Stomach smooth muscle (tissue), 2 donors: ENCODE results near the gene SSR3.

ENCODE experiments used
- H3K27ac ChIP-seq: one replicate; pipeline ENCODE4 v1.7.0; 2013; ENCODE audit warnings: mild to moderate bottlenecking, low read length, inconsistent platforms
- H3K27me3 ChIP-seq, 2 donors: one replicate each; pipeline ENCODE4 v1.7.0; 2013; ENCODE audit warnings: low read length in 2 of 2; ENCODE audit not compliant: insufficient read depth in 2 of 2, control insufficient read depth in 1 of 2
- H3K36me3 ChIP-seq, 2 donors: one replicate each; pipeline ENCODE4 v1.7.0; 2013; ENCODE audit warnings: low read length in 2 of 2; ENCODE audit not compliant: control insufficient read depth in 2 of 2, insufficient read depth in 2 of 2
- H3K4me1 ChIP-seq: one replicate; pipeline ENCODE4 v1.7.0; 2013; ENCODE audit warnings: low read length; ENCODE audit not compliant: control insufficient read depth, insufficient read depth
- H3K4me3 ChIP-seq, 2 donors: one replicate each; pipeline ENCODE4 v1.7.0; 2013; ENCODE audit warnings: low read length in 2 of 2
- H3K9ac ChIP-seq, 2 donors: one replicate each; pipeline ENCODE4 v1.7.0; 2013; ENCODE audit warnings: low read length in 2 of 2, mild to moderate bottlenecking in 1 of 2
- H3K9me3 ChIP-seq, 2 donors: one replicate each; pipeline ENCODE4 v1.7.0; 2013; ENCODE audit warnings: low read length in 2 of 2; ENCODE audit not compliant: control insufficient read depth in 2 of 2
- donor health status: healthy.
- donor health status: Pancreatic carcinoma.

The SSR3 gene

GRCh38 chr3:156535798-156536197 lies 19.1 kb downstream of the SSR3 start:
- H3K4me1 ChIP-seq: peaks cover 18% of the 10 kb centered on the region
- H3K9ac ChIP-seq: peak overlapping the region in 1 of 2 donors; percentile 49
- H3K9me3 ChIP-seq: no peaks in the 10 kb centered on the region
- no peak overlapping the region for H3K4me3 ChIP-seq
- no peaks in the 10 kb centered on the region for H3K27me3 ChIP-seq
- peak overlapping the region; percentile 80 for H3K27ac ChIP-seq
- peaks cover 2 to 3% of the 10 kb centered on the region in 2 donors for H3K36me3 ChIP-seq

- peak overlapping the region in 1 of 2 donors; percentile 22 for H3K4me3 ChIP-seq
- H3K4me1 ChIP-seq: peaks cover 18% of the 10 kb centered on the region
- H3K27me3 ChIP-seq: no peaks in the 10 kb centered on the region
- H3K9ac ChIP-seq: peak overlapping the region; percentile 21 to 49
- peaks cover 2 to 3% of the 10 kb centered on the region in 2 donors for H3K36me3 ChIP-seq
- peak overlapping the region; percentile 80 for H3K27ac ChIP-seq
- H3K9me3 ChIP-seq: no peaks in the 10 kb centered on the region
Observed at GRCh38 chr3:156535162-156535627, 19.7 kb downstream of the SSR3 start.

- H3K9ac ChIP-seq: no peak overlapping the region
- peak overlapping the region; percentile 49 for H3K27ac ChIP-seq
- no peaks in the 10 kb centered on the region for H3K9me3 ChIP-seq
- no peaks in the 10 kb centered on the region for H3K36me3 ChIP-seq
- no peaks in the 10 kb centered on the region for H3K27me3 ChIP-seq
- no peak overlapping the region for H3K4me3 ChIP-seq
- peaks cover 18% of the 10 kb centered on the region for H3K4me1 ChIP-seq
Observed at GRCh38 chr3:156533205-156533604, 21.7 kb downstream of the SSR3 start.

GRCh38 chr3:156532730-156533129 lies 22.2 kb downstream of the SSR3 start:
- no peak overlapping the region for H3K4me3 ChIP-seq
- H3K27me3 ChIP-seq: no peaks in the 10 kb centered on the region
- H3K9ac ChIP-seq: no peak overlapping the region
- H3K36me3 ChIP-seq: no peaks in the 10 kb centered on the region
- peaks cover 18% of the 10 kb centered on the region for H3K4me1 ChIP-seq
- H3K9me3 ChIP-seq: no peaks in the 10 kb centered on the region
- H3K27ac ChIP-seq: peak overlapping the region; percentile 49

- no peaks in the 10 kb centered on the region for H3K36me3 ChIP-seq
- H3K27me3 ChIP-seq: no peaks in the 10 kb centered on the region
- no peak overlapping the region for H3K4me3 ChIP-seq
- H3K4me1 ChIP-seq: peaks cover 18% of the 10 kb centered on the region
- H3K9ac ChIP-seq: no peak overlapping the region
- no peak overlapping the region for H3K27ac ChIP-seq
- H3K9me3 ChIP-seq: no peaks in the 10 kb centered on the region
Observed at GRCh38 chr3:156530980-156531379, 23.9 kb downstream of the SSR3 start.

- Histone ChIP-seq H3K27ac (no peak overlapping the region), H3K9me3 (no peaks in the 10 kb centered on the region), H3K4me3 (no peak overlapping the region), H3K9ac (no peak overlapping the region), H3K4me1 (no peaks in the 10 kb centered on the region), H3K36me3 (no peaks in the 10 kb centered on the region), H3K27me3 (no peaks in the 10 kb centered on the region)
Observed at GRCh38 chr3:156527060-156527459, 27.9 kb downstream of the SSR3 start.

DNA sequence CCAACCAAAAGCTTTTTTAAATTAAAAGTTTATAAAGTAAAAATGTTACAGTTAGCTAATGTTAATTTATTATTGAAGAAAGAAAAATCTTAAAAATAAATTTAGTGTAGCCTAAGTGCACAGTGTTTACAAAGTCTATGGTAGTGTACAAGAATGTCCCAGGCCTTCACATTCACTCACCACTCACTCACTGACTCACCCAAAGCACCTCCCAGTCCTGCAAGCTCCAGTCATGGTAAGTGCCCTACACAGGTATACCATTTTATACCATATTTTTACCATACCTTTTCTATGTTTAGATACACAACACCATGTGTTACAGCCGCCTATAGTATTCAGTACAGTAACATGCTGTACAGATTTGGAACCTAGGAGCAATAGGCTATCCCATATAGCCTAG lies 29.1 kb downstream of the SSR3 start:
- H3K9me3 ChIP-seq: no peaks in the 10 kb centered on the region
- no peaks in the 10 kb centered on the region for H3K27me3 ChIP-seq
- no peak overlapping the region for H3K4me3 ChIP-seq
- no peak overlapping the region for H3K27ac ChIP-seq
- no peaks in the 10 kb centered on the region for H3K4me1 ChIP-seq
- H3K9ac ChIP-seq: no peak overlapping the region
- no peaks in the 10 kb centered on the region for H3K36me3 ChIP-seq

GRCh38 chr3:156522673-156523072 lies 32.2 kb downstream of the SSR3 start:
- Histone ChIP-seq H3K4me1 (no peaks in the 10 kb centered on the region), H3K27ac (no peak overlapping the region), H3K36me3 (no peaks in the 10 kb centered on the region), H3K4me3 (no peak overlapping the region), H3K27me3 (no peaks in the 10 kb centered on the region), H3K9me3 (no peaks in the 10 kb centered on the region), H3K9ac (no peak overlapping the region)

DNA sequence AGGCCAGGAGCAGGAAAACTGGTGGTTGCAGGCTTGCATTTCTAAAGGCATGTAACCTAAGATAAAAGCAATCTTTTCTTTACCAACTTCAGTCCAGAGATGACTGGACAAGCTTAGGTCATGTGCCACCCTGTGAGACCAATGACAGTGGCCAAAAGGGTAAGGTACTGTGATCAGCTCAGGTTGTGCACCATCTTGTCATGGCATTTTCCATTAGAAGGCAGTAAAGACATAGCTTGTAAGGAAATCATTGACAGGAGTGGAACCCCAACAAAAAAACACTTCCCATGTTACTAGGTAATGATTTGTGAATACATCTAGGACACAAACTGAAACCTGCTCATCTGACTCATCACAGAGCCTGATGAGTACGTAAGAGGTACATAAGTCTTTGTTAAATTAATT lies 35.2 kb downstream of the SSR3 start:
- Histone ChIP-seq H3K4me1 (no peaks in the 10 kb centered on the region), H3K27ac (no peak overlapping the region), H3K9ac (no peak overlapping the region), H3K9me3 (no peaks in the 10 kb centered on the region), H3K4me3 (no peak overlapping the region), H3K27me3 (no peaks in the 10 kb centered on the region), H3K36me3 (no peaks in the 10 kb centered on the region)

GRCh38 chr3:156518726-156519125 lies 36.2 kb downstream of the SSR3 start:
- Histone ChIP-seq H3K9me3 (no peaks in the 10 kb centered on the region), H3K4me1 (no peaks in the 10 kb centered on the region), H3K4me3 (no peak overlapping the region), H3K27me3 (no peaks in the 10 kb centered on the region), H3K36me3 (no peaks in the 10 kb centered on the region), H3K27ac (no peak overlapping the region), H3K9ac (no peak overlapping the region)

DNA sequence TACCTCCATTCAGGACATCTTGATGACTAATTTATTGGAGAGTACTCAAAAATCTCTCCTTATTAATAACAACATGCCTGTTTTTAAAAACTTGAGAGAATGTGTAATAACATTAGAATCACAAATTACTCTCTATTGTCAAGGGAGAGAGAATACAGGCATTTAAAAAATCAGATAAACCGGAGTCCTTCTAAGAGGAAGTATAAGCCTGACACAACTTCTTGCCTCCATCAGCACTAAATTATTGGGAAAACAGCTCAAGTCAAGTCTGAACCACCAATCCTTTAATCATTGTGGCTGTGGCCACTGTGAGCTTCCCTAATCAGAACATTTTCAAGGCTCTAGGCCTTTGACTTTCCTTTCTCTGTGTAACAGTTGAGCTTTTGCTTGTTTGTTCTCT lies 38.0 kb downstream of the SSR3 start:
- Histone ChIP-seq H3K9me3 (no peaks in the 10 kb centered on the region), H3K4me3 (no peak overlapping the region), H3K9ac (no peak overlapping the region), H3K27ac (no peak overlapping the region), H3K36me3 (no peaks in the 10 kb centered on the region), H3K27me3 (no peaks in the 10 kb centered on the region), H3K4me1 (no peaks in the 10 kb centered on the region)
